HT1080 (cell line): ENCODE data around the gene PNMA6A. TPM values are rescaled to one million over a fixed set of nuclear protein-coding genes. Genes with fewer than 3 reads are reported as not detected.
"Not testable (repeated sequence)": the region's sequence is repeated elsewhere in the genome, so short reads cannot be mapped to it uniquely, and the experiment has no call there.

Source experiments
- DNase-seq: peaks from one replicate; pipeline ENCODE4 v3.0.0-alpha.2; 2015; ENCODE audit warnings: low read depth
- polyA plus RNA-seq, 2 experiments: library from polyadenylated mRNA; depleted of rRNA; stranded (reverse); fragments of >200 nt; gene quantifications; 2 replicates each; pipeline ENCODE4 v1.2.3, GENCODE V29; 2015
- total RNA-seq: library from RNA; depleted of rRNA; stranded (reverse); fragments of >200 nt; shearing (Covaris generic); gene quantifications from 2 replicates; pipeline ENCODE4 v1.2.3, GENCODE V29; 2014; rRNA removed

The PNMA6A gene
- 0.26 TPM in 1 of 2 replicates, not detected in the other for total RNA-seq
- 0.03 and 0.27 TPM in 2 replicates for polyA plus RNA-seq (2015; cell fraction: cytosol; rRNA removed)
- 0.09 TPM in 1 of 2 replicates, not detected in the other for polyA plus RNA-seq (2015; cell fraction: nucleus; rRNA removed)

DNA sequence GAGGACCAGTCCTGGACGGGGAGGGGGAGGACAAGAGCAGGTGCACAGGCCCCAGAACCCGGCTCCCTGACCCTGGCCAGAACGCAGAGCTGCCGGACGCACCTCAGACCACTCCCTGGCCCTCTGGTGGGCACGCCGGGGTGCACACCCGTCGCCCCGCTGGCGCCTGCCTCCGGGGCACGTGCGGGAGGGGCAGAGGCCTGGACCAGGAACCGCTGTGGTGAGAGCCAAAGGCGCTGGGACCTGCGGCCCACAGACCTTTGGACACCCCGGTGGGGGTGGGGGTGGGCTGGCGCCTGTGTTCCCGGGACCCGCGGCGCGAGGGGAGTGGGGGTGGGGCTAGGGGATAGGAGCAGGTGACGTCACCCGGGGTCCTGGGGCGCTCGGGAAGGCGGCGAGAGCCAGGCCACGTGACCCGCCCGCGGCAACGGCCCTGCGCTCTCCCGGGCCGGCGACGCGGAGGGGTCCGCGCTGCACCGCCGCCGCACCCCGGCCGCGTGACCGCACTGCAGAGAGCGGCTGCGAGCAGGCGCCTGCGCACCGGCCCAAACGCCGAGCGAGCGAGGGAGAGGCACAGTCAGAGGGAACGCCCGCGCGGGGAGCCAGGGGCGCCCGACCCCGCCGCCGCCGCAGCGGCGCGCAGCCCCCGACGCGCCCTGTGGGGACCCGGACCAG, at the start of gene PNMA6A:
PNMA6A (plus strand) TSS at position 546 of the 675 bp plus-strand sequence. CDS start 609 bp downstream, outside the sequence.
- DNase-seq: not testable (repeated sequence)

DNA sequence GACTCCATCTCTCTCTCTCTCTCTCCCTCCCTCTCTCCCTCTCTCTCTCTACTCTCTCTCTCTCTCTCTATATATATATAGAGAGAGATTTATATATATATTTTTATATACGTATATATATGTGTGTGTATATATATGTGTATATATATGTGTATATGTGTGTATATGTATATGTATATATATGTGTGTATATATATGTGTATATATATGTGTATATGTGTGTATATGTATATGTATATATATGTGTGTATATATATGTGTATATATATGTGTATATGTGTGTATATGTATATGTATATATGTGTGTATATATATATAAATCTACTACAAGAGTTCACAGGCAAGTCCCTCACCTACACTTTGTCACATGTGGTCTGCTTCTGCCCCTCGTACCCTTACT, 45.8 kb upstream of the PNMA6A start:
- not testable (repeated sequence) for DNase-seq

DNA sequence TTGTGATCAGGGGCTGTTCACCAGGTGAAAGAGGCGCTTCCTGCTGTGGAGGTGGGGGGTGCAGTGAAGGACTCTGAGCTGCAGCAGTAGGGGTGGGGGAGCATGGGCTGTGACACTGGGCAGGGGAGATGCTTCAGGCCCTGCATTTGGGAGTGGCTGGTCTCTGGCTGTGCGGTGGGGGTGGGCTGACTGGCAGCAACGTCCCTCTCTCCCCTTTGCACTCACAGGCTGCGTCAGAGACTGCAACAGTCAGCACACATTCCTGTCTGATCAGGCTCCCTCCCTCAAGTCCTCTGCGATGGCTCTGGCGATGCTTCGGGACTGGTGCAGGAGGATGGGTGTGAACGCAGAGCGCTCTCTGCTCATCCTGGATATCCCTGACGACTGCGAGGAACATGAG, 43.8 kb upstream of the PNMA6A start:
- not testable (repeated sequence) for DNase-seq

DNA sequence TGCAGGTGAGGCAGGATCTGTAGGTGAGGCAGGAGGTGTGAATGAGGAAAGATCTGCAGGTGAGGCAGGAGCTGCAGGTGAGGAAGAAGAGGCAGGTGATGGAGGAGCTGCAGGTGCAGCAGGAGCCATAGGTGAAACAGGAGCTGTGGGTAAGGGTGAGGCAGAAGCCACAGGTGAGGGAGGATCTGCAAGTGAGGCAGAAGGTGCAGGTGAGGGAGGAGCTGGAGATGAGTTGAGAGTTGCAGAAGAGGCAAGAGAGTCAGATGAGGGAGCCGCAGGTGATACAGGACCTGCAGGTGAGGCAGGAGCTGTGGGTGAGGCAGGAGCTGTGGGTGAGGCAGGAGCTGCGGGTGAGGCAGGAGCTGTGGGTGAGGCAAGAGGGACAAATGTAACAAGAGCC, 43.1 kb upstream of the PNMA6A start:
- DNase-seq: no peak

DNA sequence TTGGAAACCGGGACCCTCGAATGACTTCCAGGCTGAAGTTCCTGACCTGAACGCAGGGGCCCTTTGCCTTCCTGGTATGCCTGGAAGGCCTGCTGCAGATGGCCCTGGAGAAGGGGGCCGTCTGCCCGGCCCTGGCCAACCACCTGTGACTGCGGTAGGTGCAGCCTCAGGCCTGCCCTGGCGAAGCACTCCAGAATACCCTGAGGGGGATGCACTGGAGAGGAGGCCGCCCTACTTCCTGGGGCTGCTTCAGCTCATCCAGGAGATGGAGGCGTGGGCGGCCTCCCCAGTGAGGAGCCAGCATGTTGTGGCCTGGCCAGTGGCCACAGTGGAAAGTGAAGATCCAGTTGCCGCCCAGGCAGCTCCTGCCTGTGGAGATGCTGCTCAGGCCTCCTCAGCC, 42.4 kb upstream of the PNMA6A start:
- no peak for DNase-seq

DNA sequence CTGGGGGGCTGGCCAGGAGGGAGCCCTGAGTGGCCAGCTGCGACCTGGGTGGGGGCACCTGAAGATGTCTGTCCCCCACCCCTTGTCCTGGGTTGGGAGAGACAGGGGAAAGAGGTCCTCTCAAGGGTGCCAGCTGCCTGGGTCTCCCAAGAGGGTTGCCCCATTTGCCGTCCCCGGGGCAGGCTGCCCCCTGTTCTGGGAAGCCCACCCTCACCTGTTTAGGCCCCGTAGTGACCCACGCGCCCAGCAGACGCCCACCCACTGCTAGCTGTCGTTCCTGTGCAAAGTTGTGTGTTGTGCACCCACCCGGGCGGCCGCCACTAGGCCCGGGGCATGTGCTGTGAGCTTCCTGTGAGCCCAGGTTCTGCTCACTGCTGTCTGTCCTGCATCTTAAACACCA, 41.5 kb upstream of the PNMA6A start:
- no peak for DNase-seq

DNA sequence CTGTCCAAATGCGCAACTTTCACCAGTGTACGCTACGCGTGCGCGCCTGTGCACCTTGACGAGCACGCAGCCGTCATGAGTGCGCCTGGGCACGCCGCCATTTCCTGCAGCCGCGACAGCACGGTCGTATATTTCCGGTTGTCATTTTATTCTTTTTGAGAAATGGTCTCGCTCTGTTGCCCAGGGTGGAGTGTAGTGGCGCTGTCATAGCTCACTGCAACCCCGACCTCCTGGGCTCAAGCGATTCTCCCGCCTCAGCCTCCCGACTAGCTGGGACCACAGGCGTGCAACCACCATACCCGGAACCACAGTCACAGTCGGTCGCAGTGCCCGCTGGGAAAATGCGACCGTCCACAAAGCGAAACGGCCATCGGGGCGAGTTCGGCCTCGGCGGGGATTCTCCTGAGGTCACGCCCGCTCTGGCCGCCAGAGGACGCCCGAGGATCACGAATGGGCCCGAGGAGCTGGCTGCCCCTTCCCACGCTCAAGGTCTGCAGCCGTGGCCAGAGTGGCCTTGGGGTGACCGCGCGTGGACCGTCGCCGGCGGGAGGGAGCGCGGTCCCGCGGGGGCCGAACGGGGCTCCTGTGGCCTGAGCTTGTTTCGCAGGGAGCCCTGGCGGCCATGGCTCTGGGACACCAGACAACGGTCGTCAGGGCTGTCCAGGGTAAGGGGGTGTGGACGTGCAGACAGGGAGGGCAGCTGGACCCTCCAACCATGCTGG, 39.7 kb upstream of the PNMA6A start:
- peak; percentile 32 for DNase-seq

DNA sequence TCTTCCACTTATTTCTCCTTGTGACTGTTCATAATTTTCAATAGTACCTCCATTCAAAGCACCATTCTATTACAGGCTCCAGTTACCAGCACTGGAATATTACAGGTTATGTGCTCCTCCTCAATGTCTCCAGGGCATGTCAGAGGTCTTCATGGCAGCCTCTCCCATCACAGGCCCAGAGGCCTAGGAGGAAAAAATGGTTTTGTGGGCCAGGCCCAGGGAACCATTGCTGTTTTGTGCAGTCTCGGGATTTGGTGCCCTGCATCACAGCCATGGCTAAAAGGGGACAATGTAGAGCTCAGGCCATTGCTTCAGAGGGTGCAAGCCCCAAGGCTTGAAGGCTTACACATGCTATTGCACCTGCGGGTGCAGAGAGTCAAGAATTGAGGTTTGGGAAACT, 23.2 kb upstream of the PNMA6A start:
- DNase-seq: no peak

DNA sequence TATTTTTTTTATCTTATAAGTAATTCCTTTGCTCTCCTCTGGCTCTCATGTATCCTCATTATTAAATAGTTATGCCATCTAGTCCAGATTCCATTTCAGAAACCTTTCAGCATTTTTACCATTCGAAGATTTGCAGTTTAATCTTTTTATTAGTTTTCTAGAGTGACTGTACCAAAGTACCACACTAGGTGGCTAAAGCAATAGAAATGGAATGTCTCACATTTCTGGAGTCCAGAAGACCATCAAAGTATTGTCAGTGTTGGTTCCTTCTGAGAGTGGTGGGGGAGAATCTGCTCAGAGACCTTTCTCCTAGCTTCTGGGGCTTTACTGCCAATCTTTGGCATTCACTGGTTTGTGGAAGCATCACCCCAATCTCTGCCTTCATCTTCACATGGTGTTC, 19.7 kb upstream of the PNMA6A start:
- no peak for DNase-seq

DNA sequence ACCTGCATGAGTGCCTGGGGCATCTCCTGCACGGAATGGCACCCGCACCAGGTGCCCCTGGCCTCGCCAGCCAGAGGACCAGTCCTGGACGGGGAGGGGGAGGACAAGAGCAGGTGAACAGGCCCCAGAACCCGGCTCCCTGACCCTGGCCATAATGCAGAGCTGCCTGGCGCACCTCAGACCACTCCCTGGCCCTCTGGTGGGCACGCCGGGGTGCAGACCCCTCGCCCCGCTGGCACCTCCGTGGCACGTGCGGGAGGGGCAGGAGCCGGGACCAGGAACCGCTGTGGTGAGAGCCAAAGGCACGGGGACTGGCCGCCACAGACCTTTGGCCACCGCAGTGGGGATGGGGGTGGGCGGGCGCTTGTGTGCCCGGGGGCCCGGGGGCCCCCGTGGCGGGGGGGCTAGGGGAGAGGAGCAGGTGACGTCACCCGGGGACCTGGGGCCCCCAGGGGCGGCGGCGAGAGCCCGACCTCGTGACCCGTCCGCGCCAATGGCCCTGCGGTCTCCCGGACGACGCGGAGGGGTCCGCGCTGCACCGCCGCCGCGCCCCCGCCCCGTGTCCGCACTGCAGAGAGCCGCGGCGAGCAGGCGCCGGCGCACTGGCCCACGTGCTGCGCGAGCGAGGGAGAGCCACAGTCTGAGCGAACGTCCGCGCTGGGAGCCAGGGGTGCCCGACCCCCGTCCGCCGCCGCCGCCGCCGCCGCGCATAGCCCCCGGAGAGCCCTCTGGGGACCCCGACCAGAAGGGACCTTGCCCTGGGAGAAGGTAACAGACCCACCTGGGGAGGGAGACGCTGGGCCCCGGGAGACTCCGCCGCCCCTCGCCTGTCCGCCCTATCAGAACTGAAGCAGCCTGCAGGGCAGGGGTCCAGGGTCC, 16.1 kb upstream of the PNMA6A start, which contains the start of gene PNMA3:
PNMA3 (plus strand) TSS at position 600 of the 879 bp plus-strand sequence. CDS start 586 bp downstream, outside the sequence.
- no peak for DNase-seq

DNA sequence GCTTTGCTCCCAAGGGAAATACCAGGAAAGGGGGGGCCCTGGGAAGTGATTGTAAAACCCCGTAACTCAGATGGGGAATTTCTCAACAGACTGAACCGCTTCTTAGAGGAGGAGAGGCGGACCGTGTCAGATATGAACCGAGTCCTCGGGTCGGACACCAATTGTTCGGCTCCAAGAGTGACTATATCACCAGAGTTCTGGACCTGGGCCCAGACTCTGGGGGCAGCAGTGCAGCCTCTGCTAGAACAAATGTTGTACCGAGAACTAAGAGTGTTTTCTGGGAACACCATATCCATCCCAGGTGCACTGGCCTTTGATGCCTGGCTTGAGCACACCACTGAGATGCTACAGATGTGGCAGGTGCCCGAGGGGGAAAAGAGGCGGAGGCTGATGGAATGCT, 15.0 kb upstream of the PNMA6A start:
- no peak for DNase-seq

DNA sequence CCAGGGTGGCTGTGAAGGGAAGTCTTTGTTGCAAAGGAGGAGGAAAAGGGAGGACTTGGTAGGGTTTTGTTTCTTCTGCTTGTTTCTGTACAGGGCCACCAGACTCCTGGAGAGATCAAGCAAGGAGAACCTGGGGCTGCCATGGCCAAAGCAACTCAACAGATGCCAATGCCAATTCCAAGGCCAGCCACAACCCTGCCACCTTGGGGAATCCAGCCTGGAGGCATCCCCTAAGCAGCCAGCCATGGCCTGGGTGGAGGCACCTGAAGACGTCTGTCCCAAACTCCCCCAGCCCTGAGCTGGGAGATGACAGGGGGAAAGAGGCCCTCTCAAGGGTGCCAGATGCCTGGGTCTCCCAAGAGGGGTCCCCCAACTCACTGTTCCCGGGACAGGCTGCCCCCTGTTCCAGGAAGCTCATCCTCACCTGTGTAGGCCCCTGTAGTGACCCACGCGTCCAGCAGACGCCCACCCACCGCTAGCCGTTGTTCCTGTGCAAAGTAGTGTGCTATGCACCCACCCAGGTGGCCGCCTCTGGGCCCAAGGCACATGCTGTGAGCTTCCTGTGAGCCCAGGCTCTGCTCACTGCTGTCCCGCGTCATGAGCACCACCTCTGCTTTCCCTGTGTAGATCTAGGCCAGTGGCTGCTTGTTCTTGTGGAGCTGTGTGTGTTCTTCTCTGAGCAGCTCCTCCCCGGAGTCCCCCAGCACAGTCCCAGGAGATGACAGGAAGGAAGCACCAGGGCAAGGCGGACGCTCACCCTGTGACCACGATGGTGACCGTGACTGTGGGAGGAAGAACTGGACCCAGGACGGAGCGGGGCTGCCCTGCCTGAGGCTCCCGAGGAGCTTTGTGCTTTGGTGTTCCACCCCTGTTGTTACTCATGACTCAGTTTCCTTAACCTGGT, 12.8 kb upstream of the PNMA6A start:
- no peak for DNase-seq

DNA sequence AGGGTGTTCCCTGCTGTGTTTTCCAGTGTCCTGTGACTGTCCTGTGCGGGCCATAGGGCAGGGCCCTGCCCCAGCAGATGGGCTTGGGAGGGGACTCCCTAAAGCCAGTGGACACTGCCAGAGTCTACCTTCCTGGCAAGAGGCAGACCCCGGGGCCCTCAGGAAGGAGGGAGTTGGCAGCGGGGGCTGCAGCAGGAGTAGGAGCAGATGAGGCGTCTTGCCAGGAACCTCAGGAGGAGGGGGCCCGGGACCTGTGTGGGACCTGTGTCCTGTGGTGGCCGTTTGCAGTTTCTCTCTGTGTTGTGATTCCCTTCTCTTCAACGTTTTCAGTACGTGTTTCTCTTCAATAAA, 12.2 kb upstream of the PNMA6A start:
- DNase-seq: no peak

DNA sequence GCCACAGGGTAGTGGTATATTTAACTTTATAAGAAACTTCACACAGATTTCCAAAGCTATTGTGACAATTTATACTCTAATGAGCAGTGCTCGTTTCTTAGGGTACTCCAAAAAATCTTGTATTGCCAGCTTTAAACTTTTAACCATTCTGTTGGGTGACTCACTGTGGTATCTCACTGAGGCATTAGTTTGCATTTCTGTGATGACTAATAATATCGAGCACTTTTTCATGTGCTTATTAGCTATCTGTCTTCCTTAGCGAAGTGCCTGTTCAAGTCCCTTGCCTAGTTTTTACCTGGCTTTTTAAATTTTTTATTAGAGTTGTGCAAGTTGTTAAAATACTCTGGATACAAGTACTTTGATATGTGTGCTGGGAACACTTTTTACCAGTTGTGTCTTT, 10.5 kb upstream of the PNMA6A start:
- peak; percentile 36 for DNase-seq

DNA sequence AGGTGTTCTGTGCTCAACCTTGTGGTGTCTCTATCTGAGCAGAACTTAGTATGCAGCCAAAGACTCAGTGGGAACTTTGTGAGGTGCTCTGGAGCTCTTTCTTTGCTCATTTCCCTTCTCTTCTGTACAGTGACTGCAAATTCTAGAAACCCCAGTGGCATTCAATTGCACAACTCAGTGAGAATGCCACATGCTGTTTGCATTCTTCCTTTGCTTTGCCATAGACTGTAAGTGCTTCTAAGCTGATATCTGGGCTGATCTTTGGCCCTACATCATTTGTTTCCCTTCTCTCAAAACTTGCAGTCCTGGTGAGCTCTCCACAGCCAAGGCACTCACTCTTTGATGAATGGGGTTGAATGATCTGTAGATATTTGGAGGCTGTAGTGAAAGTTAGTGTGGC, 8.9 kb upstream of the PNMA6A start:
- no peak for DNase-seq

DNA sequence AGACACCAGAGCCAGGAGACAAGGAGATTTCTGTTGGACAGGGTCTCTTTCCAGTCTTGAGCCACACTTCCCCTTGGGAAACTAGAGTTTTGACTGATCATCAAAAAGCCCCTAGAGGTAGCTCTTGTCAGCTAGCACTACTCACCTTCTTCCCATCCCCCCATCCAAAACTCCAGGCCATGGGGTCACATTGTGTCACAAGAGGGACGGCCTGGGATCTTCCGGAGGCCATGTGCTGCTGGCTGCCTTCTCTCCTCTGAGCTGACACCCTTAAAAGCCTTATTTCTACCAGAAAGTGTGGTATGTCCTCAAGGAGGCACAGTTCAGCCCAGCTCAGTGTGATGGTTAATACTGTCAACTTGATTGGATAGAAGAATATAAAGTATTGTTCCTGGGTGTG, 8.2 kb upstream of the PNMA6A start:
- DNase-seq: no peak

DNA sequence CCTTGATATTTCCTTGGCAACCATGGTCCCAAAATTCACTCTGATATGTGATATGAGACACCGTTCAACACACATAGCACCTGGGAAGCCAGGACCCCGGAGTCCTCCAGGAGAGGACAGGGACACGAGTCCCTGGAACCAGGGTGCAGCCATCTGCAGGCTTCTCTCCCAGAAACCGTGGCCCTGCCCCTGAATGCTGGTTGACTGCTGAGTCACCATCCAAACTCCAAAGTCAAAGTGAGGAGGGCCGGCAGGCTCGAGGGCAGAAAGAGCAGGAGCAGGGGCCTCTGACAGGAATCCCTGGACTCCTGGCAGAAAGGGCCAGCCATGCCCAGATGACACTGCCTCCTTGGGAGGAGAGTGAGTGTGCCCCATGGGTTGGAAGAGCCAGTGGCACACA, 6.9 kb upstream of the PNMA6A start:
- DNase-seq: no peak

DNA sequence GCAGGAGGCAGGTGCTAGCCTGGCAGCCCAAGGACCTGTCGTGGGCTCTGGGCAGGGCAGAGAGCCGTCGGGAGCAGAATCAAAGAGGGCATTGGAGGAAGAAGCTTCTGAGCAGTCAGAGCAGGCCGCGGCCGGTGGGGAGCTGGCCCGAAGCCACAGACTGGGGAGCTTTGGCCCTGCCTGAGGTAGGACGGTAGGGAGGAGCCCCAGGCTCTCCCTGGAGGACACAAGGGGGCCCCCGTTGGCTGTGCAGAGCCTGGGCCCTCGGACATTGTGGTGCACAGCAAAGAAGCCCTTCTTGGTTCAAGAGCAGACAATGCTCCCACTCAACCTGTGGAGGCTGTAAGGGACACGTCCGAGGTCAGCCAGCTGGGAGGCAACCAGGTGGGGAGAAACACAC, 5.9 kb upstream of the PNMA6A start:
- DNase-seq: not testable (repeated sequence)

DNA sequence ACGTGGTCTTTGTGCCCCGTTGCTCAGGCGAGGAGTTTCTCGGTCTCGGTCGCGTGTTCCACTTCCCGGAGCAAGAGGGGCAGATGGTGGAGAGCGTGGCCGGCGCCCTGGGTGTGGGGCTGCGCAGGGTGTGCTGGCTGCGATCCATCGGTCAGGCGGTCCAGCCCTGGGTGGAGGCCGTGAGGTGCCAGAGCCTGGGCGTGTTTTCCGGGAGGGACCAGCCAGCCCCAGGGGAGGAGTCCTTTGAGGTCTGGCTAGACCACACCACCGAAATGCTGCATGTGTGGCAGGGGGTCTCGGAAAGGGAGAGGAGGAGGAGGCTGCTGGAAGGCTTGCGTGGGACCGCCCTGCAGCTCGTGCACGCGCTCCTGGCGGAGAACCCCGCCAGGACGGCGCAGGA, 1.1 kb downstream of the PNMA6A start:
- DNase-seq: not testable (repeated sequence)

DNA sequence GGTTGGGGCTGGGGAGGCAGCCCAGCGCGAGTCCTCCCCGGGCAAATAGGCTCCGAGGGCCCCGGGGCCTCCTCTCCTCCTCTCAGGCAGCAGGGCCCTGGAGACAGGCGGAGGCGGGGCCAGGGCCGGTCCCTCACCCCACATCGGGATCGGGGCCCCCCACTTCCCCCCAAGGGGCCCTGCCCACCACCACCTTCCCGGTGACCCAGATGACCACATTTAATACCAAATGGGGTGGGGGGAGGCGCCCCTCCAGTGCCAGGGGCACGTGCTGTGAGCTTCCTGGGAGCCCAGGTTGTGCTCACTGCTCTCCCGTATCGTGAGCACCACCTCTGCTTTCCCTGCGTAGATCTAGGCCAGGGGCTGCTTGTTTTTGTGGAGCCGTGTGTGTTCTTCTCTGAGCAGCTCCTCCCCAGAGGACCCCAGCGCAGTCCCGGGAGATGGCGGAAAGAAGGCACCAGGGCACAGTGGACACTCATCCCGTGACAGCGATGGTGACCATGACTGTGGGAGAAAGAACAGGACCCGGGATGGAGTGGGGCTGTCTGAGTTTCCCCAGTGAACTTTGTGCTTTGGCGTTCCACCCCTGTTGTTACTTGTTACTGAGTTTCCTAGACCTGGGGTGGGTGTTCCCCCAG, 2.1 kb downstream of the PNMA6A start:
- no peak for DNase-seq
